Right forelimb (tissue), 1 donor: ENCODE results near the gene DLK2.
"Not testable (repeated sequence)": the region's sequence is repeated elsewhere in the genome, so short reads cannot be mapped to it uniquely, and the experiment has no call there.

Experiments
- DNase-seq: peaks from one replicate; pipeline ENCODE4 v3.0.0-alpha.2; 2018

Gene DLK2

GRCh38 chr6:43451939-43452338, 3.4 kb downstream of the DLK2 start:
- DNase-seq = no peak

- no peak for DNase-seq
Measured at GRCh38 chr6:43451348-43451747, 4.0 kb downstream of the DLK2 start.

DNA sequence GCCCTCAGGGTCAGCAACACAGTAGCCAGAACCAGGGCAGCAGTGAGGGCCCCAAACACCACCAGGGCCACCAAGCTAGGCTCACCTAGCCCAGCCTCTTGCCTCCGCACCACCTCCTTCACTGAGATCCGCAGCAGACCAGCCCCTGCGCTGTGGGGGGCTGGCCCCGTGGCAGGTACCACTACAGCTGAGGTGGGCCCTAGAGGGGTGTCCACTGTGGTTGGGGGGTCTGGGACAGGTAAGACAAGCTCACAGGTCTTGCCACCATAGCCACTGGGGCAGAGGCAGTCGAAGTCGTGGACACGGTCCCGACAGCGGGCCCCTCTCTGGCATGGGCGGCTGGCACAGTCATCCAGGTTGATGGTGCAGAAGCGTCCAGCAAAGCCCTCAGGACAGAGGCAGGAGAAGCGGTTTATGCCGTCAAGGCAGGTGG, 4.6 kb downstream of the DLK2 start:
- DNase-seq = no peak

DNA sequence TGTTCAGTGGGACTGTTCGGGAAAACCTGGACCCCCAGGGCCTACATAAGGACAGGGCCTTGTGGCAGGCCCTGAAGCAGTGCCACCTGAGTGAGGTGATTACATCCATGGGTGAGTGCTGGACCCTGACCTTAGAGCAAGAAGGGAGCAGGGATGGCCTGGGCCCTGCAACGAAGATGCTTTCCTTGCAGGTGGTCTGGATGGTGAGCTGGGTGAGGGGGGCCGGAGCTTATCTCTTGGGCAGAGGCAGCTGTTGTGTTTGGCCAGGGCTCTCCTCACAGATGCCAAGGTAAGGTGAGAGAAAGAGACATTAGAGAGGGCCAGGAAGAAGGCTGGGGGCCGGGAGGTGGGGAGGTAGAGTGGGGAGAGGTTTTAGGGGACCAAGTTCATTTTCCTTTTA, 6.4 kb downstream of the DLK2 start:
- no peak for DNase-seq

GRCh38 chr6:43447604-43448003, 7.7 kb downstream of the DLK2 start:
- DNase-seq = no peak

- no peak for DNase-seq
Measured at GRCh38 chr6:43445576-43445975, 9.8 kb downstream of the DLK2 start.

DNA sequence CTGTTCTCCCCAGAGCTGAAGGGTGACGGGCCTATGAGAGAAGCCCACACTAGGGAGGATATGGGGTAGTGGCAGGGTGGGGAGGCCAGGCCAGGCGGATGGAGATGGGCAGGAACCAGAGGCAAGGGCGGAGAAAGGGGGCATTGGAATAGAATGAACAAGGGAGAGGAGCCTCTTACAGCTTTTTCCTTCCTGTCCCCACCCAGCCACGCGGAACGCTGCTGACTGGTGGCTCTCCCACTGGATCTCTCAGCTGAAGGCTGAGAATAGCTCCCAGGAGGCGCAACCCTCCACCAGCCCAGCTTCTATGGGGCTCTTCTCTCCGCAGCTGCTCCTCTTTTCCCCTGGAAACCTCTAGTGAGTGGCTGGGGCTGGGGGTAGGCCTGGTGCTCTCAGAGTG, 10.8 kb downstream of the DLK2 start:
- DNase-seq = no peak

GRCh38 chr6:43444036-43444435, 11.3 kb downstream of the DLK2 start:
- no peak for DNase-seq

GRCh38 chr6:43442935-43443334, 12.4 kb downstream of the DLK2 start:
- DNase-seq = no peak

- no peak for DNase-seq
Measured at GRCh38 chr6:43437700-43438099, 17.6 kb downstream of the DLK2 start.

DNA sequence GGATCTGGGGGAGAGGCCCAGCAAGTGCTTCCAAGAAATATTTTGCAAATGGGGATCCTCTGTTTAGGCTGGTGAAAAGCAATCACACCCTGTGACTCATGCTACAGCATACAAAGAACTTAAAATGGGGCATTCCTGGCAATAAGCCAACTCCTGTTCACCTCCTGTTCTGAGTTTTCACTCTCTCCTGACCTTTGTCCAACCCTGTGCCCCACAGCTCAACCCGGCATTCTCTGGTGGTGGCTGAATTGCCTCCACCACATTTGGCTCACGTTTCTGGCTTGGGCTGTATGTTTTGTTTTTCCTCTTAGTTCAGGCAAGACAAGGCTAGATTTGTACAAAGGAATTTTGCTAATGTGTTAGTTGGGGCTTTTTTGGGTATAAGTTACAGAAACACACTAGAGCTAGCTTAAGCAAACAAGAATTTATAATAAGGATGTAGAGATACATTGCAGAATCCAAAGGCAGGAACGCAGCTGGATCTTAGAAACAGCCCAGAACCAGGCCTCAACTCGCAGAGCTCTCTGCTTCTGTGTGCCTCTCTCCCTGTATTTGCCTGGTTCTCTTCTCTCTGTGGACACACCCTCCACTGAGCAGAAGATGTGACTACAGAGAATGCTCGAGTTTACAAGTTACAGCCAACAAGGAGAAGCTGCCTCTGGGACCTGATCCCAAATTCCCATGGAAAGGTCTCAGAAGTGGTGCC, 18.6 kb downstream of the DLK2 start:
- no peak for DNase-seq

DNA sequence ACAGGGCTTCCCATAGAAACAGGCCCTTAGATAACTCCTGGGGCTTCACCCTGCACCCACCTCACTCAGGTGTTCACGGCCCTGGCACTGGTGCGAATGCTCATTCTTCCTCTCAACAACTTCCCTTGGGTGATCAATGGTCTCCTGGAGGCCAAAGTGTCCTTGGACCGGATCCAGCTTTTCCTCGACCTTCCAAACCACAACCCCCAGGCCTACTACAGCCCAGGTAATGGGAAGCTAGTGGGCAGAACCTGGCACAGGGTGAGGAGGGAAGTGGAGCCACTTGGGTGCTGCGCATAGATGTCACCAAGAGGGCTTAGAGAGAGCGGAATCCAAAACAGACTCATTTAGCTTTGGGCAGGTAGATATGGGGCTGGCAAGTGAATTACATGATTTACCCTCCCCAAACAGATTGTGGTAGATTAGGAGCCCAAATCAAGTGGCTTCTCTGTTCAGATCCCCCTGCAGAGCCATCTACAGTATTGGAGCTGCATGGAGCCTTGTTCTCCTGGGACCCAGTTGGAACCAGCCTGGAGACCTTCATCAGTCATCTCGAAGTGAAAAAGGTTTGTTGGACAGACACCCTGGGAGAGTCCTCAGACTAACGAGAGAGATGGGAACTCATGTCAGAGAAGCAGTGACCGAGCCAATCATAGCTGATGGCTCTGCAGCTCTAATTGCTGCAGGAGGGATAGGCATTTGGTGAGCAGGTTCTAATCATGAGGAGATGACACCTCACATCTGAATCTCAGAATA, 19.5 kb downstream of the DLK2 start:
- DNase-seq = no peak

- DNase-seq = no peak
Measured at GRCh38 chr6:43434943-43435342, 20.4 kb downstream of the DLK2 start.

DNA sequence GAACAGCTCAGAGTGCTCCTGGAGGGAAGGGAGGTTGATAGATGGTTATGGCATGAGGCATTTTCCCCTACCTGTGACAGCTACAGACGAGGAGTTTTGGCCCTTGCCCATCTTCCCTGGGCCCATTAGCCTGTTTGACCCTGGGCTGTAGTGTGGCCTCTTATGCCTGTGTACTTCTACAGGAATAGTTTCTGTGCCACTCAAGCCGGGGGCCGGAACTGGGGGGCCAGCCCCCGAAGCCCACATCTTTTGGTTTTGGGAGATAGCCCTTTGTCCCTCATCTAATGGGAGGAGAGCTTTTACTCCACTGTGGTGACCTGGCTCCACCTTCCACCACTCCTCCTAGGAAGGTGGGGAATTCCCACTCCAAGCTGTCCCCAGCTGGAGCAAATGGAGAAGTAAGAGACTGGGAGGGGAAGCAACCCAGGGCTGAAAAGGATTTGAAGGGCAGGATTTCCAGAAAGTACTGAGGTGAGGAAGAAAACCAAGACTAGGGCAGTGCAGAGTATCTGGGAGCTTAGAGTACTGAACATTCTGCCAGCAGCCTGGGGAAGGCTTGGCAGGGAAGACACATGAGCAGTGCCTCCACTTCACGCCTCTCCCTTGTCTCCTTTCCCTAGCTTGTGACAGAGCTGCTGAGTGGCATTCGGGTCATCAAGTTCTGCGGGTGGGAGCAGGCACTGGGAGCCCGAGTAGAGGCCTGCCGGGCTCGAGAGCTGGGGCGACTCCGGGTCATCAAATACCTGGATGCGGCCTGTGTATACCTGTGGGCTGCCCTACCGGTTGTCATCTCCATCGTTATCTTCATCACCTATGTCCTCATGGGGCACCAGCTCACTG, 21.1 kb downstream of the DLK2 start:
- DNase-seq = no peak

GRCh38 chr6:43433148-43433547, 22.2 kb downstream of the DLK2 start:
- DNase-seq = no peak

GRCh38 chr6:43432009-43432945, 23.1 kb downstream of the DLK2 start:
- DNase-seq = no peak

GRCh38 chr6:43428874-43429273, 26.5 kb downstream of the DLK2 start:
- no peak for DNase-seq

DNA sequence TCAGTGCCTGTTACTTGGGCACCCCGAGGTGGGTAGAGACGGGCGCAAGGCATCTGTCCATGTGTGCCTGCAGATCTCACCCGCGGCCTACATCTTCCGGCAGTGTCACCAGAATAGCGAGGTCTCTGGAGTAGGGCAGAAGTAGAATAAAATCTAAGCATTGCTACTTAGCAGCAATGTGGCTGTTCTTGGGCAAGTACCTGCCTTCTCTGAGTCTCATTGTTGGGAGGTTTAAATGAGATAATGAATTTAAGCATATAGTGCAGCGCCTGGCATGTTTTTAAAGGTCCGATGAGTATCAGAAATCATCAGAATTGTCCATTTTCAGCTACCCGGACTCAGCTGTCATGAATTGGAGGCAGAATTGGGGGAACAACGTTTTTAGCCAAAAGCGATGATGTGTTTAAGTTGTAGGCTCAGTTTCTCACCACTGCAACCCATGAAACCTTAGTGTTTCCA, 27.2 kb downstream of the DLK2 start:
- DNase-seq = no peak

GRCh38 chr6:43427406-43428111, 27.8 kb downstream of the DLK2 start, which contains the start of gene ABCC10:
Gene ABCC10 (plus strand): TSS chr6:43427541. CDS start chr6:43427979, 438 bp downstream.
- peak; percentile 96 for DNase-seq

DNA sequence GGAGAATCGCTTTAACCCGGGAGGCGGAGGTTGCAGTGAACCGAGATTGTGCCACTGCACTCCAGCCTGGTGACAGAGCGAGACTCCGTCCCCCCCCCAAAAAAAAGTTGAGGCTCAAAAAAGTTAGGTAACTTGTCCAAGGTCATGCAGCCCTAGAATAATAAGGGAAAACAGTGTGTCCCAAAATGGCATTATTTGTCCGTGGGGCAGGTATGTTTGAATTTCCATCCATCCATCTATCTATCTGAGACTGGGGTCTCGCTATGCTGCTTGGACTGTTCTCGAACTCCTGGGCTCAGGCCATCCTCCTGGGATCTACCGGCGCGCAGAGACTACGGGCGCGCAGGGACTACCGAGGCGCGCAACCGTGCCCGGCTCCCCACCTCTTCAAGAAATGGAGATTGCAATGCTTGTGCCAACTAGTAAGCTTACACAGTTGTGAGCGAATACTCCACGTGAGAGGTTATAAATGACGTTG, 28.4 kb downstream of the DLK2 start:
- no peak for DNase-seq

DNA sequence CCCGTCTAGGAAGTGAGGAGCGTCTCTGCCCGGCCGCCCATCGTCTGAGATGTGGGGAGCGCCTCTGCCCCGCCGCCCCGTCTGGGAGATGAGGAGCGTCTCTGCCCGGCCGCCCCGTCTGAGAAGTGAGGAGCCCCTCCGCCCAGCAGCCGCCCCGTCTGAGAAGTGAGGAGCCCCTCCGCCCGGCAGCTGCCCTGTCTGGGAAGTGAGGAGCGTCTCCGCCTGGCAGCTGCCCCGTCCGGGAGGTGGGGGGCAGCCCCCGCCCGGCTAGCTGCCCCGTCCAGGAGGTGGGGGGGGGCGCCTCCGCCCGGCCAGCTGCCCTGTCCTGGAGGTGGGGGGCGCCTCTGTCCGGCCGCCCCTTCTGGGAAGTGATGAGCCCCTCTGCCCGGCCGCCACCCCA, 30.3 kb downstream of the DLK2 start:
- DNase-seq = not testable (repeated sequence)
